Neural cell (in vitro differentiated cells): ENCODE results near the gene NPM1. TPM values are rescaled to one million over a fixed set of nuclear protein-coding genes. Genes with fewer than 3 reads are reported as not detected.
"Not testable (repeated sequence)": the region's sequence is repeated elsewhere in the genome, so short reads cannot be mapped to it uniquely, and the experiment has no call there.

Experiments
- H2AFZ ChIP-seq: fragments of 200-600, 300-800 bp; sonication (generic), shearing (Covaris generic); 2 replicates; pipeline ENCODE4 v1.6.0; 2014; ENCODE audit warnings: low read depth, mild to moderate bottlenecking, antibody characterized with exemption, low read length, moderate library complexity
- H3F3A ChIP-seq: fragments of 200-600 bp; shearing (Covaris generic); 2 replicates; pipeline ENCODE4 v1.6.1; 2016; ENCODE audit warnings: mild to moderate bottlenecking, moderate library complexity, mixed read lengths, antibody characterized with exemption, low read length; ENCODE audit not compliant: insufficient read depth, poor library complexity, severe bottlenecking
- H3K27ac ChIP-seq: fragments of 200-600, 300-800 bp; sonication (generic), shearing (Covaris generic); 2 replicates; pipeline ENCODE4 v1.5.1; 2014; ENCODE audit warnings: mild to moderate bottlenecking, low read length, moderate library complexity
- H3K27me3 ChIP-seq: fragments of 300-800, 200-600 bp; sonication (generic), shearing (Covaris generic); 2 replicates; pipeline ENCODE4 v1.6.0; 2014; ENCODE audit warnings: mild to moderate bottlenecking, low read depth, low read length, moderate library complexity; ENCODE audit not compliant: insufficient read depth
- H3K36me3 ChIP-seq: fragments of 300-800, 200-600 bp; sonication (generic), shearing (Covaris generic); 2 replicates; pipeline ENCODE4 v1.5.1; 2014; ENCODE audit warnings: mild to moderate bottlenecking, antibody characterized with exemption, low read length, moderate library complexity; ENCODE audit not compliant: insufficient read depth
- H3K4me2 ChIP-seq: fragments of 300-800, 200-600 bp; sonication (generic), shearing (Covaris generic); 2 replicates; pipeline ENCODE4 v1.6.0; 2014; ENCODE audit warnings: mild to moderate bottlenecking, low read length
- H3K4me3 ChIP-seq: fragments of 300-800, 200-600 bp; sonication (generic), shearing (Covaris generic); 2 replicates; pipeline ENCODE4 v1.5.1; 2014; ENCODE audit warnings: mild to moderate bottlenecking, low read length, moderate library complexity
- H3K79me2 ChIP-seq: fragments of 200-600 bp; shearing (Covaris generic); replicated peaks from 2 replicates; pipeline ENCODE4 v1.6.0; 2014; ENCODE audit warnings: mild to moderate bottlenecking, low read length, moderate library complexity; ENCODE audit not compliant: insufficient read depth
- H3K9ac ChIP-seq: fragments of 300-800, 200-600 bp; sonication (generic), shearing (Covaris generic); 2 replicates; pipeline ENCODE4 v1.6.1; 2016; ENCODE audit warnings: mild to moderate bottlenecking, low read length, mixed read lengths
- H3K9me2 ChIP-seq: fragments of 200-600 bp; shearing (Covaris generic); 2 replicates; pipeline ENCODE4 v1.6.1; 2016; ENCODE audit warnings: mild to moderate bottlenecking, low read length, mixed read lengths; ENCODE audit not compliant: insufficient read depth
- H3K9me3 ChIP-seq: fragments of 200-600, 300-800 bp; sonication (generic), shearing (Covaris generic); 2 replicates; pipeline ENCODE4 v1.6.1; 2016; ENCODE audit warnings: mild to moderate bottlenecking, mixed run types, low read length, moderate library complexity, mixed read lengths
- H4K20me1 ChIP-seq: fragments of 200-600 bp; shearing (Covaris generic); 2 replicates; pipeline ENCODE4 v1.6.1; 2016; ENCODE audit warnings: mild to moderate bottlenecking, mixed run types; ENCODE audit not compliant: insufficient read depth
- EP300 ChIP-seq: fragments of 450-650 bp; conservative IDR thresholded peaks from 2 replicates; pipeline ENCODE4 v1.6.1; 2014; ENCODE audit warnings: antibody characterized with exemption, mild to moderate bottlenecking, moderate library complexity; ENCODE audit not compliant: poor library complexity, severe bottlenecking
- EZH2 ChIP-seq: fragments of 200-600, 300-800 bp; shearing (Covaris generic), sonication (generic); IDR thresholded peaks from 2 replicates; pipeline ENCODE4 v1.6.1; 2014; ENCODE audit warnings: antibody characterized with exemption, low read length, borderline replicate concordance, mild to moderate bottlenecking; ENCODE audit not compliant: insufficient read depth, poor library complexity, severe bottlenecking
- MXI1 ChIP-seq: fragments of 450-650 bp; conservative IDR thresholded peaks from 2 replicates; pipeline ENCODE4 v1.6.1; 2014; ENCODE audit warnings: antibody characterized with exemption, mild to moderate bottlenecking; ENCODE audit not compliant: poor library complexity, severe bottlenecking
- POLR2AphosphoS5 ChIP-seq: IDR thresholded peaks from 2 replicates; pipeline ENCODE4 v1.6.1; 2012
- RAD21 ChIP-seq: fragments of 450-650 bp; conservative IDR thresholded peaks from 2 replicates; pipeline ENCODE4 v1.6.1; 2014; ENCODE audit warnings: antibody characterized with exemption, mild to moderate bottlenecking, moderate library complexity
- SMC3 ChIP-seq: fragments of 450-650 bp; conservative IDR thresholded peaks from 2 replicates; pipeline ENCODE4 v1.6.1; 2014; ENCODE audit warnings: antibody characterized with exemption, mild to moderate bottlenecking, moderate library complexity; ENCODE audit not compliant: poor library complexity
- TAF1 ChIP-seq: IDR thresholded peaks from 2 replicates; pipeline ENCODE4 v1.6.1; 2012; ENCODE audit warnings: low read depth
- polyA plus RNA-seq: library from polyadenylated mRNA; depleted of rRNA; stranded (reverse); fragments of >200 nt; gene quantifications from 2 replicates; pipeline ENCODE4 v1.2.3, GENCODE V29; 2014
- TF ChIP-seq, protein P1 (sequence below): IDR thresholded peaks from 2 replicates; pipeline ENCODE4 v1.6.1; 2012; ENCODE audit warnings: borderline replicate concordance
- TF ChIP-seq, protein P2 (sequence below): fragments of 450-650 bp; IDR thresholded peaks from 2 replicates; pipeline ENCODE4 v1.5.1; 2014; ENCODE audit warnings: antibody characterized with exemption, mild to moderate bottlenecking, moderate library complexity; ENCODE audit not compliant: poor library complexity, severe bottlenecking

NPM1 gene
- polyA plus RNA-seq, 1 donor from 2014 or later = 1,141 TPM

DNA sequence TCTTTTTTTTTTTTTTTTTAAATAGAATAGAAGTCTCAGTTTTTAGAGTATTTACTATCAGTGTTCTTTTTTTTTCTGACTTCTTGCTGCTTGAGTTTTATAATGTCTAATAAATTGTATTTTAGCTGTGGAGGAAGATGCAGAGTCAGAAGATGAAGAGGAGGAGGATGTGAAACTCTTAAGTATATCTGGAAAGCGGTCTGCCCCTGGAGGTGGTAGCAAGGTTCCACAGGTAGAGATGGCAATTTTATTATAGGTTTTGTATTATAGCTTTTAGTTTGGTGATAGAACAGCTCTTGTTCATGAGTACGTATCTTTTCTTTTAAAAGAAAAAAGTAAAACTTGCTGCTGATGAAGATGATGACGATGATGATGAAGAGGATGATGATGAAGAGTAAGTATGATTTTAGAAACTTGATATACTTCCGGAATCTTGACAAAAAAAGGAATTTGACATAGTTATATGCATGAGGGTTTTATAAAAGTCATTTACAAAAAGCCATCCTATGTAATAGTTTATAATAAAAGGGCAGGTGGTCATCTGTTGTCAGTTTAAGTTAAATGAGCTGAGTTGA lies 5.0 kb downstream of the NPM1 start:
- Histone ChIP-seq H3K9me3 (no peaks in the 10 kb centered on the region), H3K4me2 (no peak overlapping the region), H3K79me2 (peaks cover 89% of the 10 kb centered on the region), H3F3A (no peaks in the 10 kb centered on the region), H3K27me3 (no peaks in the 10 kb centered on the region), H3K27ac (no peak overlapping the region), H3K36me3 (peaks cover 5% of the 10 kb centered on the region), H4K20me1 (peaks cover 19% of the 10 kb centered on the region), H3K9ac (no peak overlapping the region), H2AFZ (no peak overlapping the region), H3K4me3 (no peak overlapping the region), H3K9me2 (no peaks in the 10 kb centered on the region)
- no peak for TF ChIP-seq MXI1
- no peak for TF ChIP-seq RAD21
- no peak for TF ChIP-seq SMC3
- TF ChIP-seq, protein P1, sequence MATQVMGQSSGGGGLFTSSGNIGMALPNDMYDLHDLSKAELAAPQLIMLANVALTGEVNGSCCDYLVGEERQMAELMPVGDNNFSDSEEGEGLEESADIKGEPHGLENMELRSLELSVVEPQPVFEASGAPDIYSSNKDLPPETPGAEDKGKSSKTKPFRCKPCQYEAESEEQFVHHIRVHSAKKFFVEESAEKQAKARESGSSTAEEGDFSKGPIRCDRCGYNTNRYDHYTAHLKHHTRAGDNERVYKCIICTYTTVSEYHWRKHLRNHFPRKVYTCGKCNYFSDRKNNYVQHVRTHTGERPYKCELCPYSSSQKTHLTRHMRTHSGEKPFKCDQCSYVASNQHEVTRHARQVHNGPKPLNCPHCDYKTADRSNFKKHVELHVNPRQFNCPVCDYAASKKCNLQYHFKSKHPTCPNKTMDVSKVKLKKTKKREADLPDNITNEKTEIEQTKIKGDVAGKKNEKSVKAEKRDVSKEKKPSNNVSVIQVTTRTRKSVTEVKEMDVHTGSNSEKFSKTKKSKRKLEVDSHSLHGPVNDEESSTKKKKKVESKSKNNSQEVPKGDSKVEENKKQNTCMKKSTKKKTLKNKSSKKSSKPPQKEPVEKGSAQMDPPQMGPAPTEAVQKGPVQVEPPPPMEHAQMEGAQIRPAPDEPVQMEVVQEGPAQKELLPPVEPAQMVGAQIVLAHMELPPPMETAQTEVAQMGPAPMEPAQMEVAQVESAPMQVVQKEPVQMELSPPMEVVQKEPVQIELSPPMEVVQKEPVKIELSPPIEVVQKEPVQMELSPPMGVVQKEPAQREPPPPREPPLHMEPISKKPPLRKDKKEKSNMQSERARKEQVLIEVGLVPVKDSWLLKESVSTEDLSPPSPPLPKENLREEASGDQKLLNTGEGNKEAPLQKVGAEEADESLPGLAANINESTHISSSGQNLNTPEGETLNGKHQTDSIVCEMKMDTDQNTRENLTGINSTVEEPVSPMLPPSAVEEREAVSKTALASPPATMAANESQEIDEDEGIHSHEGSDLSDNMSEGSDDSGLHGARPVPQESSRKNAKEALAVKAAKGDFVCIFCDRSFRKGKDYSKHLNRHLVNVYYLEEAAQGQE = no peak
- no peak for TF ChIP-seq EP300
- TF ChIP-seq EZH2 = no peak
- no peak for TF ChIP-seq POLR2AphosphoS5
- TF ChIP-seq, protein P2, sequence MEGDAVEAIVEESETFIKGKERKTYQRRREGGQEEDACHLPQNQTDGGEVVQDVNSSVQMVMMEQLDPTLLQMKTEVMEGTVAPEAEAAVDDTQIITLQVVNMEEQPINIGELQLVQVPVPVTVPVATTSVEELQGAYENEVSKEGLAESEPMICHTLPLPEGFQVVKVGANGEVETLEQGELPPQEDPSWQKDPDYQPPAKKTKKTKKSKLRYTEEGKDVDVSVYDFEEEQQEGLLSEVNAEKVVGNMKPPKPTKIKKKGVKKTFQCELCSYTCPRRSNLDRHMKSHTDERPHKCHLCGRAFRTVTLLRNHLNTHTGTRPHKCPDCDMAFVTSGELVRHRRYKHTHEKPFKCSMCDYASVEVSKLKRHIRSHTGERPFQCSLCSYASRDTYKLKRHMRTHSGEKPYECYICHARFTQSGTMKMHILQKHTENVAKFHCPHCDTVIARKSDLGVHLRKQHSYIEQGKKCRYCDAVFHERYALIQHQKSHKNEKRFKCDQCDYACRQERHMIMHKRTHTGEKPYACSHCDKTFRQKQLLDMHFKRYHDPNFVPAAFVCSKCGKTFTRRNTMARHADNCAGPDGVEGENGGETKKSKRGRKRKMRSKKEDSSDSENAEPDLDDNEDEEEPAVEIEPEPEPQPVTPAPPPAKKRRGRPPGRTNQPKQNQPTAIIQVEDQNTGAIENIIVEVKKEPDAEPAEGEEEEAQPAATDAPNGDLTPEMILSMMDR = no peak
- no peak for TF ChIP-seq TAF1

DNA sequence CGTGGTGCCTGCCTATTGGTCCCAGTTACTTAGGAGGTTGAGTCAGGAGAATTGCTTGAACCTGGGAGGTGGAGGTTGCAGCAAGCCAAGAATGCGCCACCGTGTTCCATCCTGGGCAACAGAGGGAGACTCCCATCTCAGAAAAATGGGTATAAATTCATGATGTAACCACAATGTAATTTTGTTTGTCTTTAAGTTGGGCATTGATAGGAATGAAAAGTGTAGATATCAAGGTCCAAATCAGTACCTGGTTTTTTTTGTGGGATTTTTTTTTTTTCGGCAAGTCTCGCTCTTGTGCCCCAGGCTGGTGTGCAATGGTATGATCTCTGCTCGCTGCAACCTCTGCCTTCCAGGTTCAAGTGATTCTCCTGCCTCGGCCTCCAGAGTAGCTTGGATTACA lies 7.4 kb downstream of the NPM1 start:
- Histone ChIP-seq H4K20me1 (peaks cover 13% of the 10 kb centered on the region), H3K9ac (no peak overlapping the region), H3K9me3 (no peaks in the 10 kb centered on the region), H2AFZ (no peak overlapping the region), H3K36me3 (peaks cover 5% of the 10 kb centered on the region), H3K4me3 (no peak overlapping the region), H3K9me2 (no peaks in the 10 kb centered on the region), H3F3A (no peaks in the 10 kb centered on the region), H3K27ac (no peak overlapping the region), H3K79me2 (peaks cover 95% of the 10 kb centered on the region), H3K4me2 (no peak overlapping the region), H3K27me3 (no peaks in the 10 kb centered on the region)
- TF ChIP-seq EZH2 (no peak), MXI1 (no peak), RAD21 (no peak), POLR2AphosphoS5 (no peak), EP300 (no peak), TAF1 (no peak), SMC3 (no peak)
- TF ChIP-seq, protein P1 = no peak
- TF ChIP-seq, protein P2 = no peak

DNA sequence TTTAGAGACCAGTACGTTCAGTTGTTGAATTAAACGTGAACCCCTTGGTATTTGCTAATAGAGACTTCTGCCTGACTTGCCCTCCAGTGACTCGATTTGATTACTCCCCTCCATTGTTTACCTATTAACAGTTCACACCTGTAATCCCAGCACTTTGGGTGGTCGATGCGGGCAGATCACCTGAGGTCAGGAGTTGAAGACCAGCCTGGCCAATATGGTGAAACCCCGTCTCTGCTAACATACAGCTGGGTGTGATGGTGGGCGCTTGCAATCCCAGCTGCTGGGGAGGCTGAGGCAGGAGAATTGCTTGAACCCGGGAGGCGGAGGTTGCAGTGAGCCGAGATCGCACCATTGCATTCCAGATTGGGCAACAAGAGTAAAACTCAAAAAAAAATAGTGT lies 8.9 kb downstream of the NPM1 start:
- H3K4me3 ChIP-seq, H2AFZ ChIP-seq, H4K20me1 ChIP-seq, H3K4me2 ChIP-seq, H3K36me3 ChIP-seq, H3K27me3 ChIP-seq, H3K9me2 ChIP-seq, H3K9ac ChIP-seq, H3K27ac ChIP-seq, H3K9me3 ChIP-seq, H3F3A ChIP-seq: not testable (repeated sequence)
- H3K79me2 ChIP-seq = peaks cover 82% of the 10 kb centered on the region
